SK-N-SH treated with all-trans-retinoic acid at 6 μM for 48 hours (cell line): ENCODE data around the gene NEURL1B.

Source experiments
- ESRRG ChIP-seq: fragments of 250-450 bp; sonication (Bioruptor Pico); IDR thresholded peaks from 2 replicates; pipeline ENCODE4 v1.6.1; 2021; ENCODE audit warnings: mild to moderate bottlenecking
- OSR1 ChIP-seq: fragments of 250-450 bp; sonication (Bioruptor Pico); IDR thresholded peaks from 2 replicates; pipeline ENCODE4 v1.8.0; 2022; ENCODE audit warnings: moderate library complexity, mild to moderate bottlenecking, inconsistent platforms
- SNAI2 ChIP-seq: fragments of 250-450 bp; sonication (Bioruptor Pico); IDR thresholded peaks from 2 replicates; pipeline ENCODE4 v1.5.0; 2020; ENCODE audit warnings: mild to moderate bottlenecking, moderate library complexity
- ZNF565 ChIP-seq: fragments of 450-650 bp; formaldehyde crosslinking; conservative IDR thresholded peaks from 2 replicates; pipeline ENCODE4 v1.5.0; 2020; ENCODE audit warnings: low read depth, mild to moderate bottlenecking, moderate library complexity

NEURL1B gene

DNA sequence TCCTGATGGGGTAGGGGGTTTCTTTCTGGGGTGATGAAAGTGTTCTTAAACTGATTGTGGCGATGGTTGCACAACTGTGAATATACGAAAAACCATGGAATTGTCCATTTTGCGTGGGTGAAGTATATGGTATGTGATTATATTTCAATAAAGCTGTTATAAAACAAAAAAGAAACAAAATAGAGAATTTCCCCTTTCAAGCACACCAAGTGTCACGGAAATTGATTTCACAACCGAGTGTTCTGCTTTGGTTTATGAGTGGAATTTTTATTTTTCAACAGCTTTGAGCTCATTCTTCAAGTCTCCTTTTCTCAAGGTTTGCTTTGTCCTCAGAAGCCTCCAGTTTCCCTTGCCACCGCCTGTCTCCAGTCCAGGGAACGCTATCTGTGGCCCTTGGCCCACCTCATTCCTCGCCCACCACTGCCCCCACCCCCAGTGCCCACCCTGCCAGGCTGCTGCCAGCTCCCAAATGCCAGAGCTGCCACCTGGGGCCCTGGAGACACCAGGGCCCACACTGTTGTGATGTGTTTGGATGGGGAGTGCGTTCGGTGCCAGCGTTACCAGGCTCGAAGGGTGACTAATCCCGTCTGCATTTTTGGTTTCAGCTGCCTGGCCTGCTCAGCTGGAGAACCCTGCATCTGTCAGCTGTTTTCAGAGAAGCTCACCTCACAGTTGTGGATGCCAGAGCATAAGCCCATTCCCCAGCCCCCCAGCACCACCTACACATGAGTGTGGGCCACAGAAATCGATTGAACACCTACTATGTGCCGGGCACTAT is 99.6 kb downstream of the NEURL1B start (continued):
- TF ChIP-seq SNAI2 (CRISPR knock-in tag) (no peak), OSR1 (CRISPR knock-in tag) (no peak), ZNF565 (no peak), ESRRG (CRISPR knock-in tag) (no peak)
